GM10847 (cell line): ENCODE data around the gene STOM.

Source experiments
- POLR2A ChIP-seq: IDR thresholded peaks from 2 replicates; pipeline ENCODE4 v1.6.1; 2011; ENCODE audit not compliant: insufficient read length; ENCODE audit errors: extremely low read depth

The STOM gene

GRCh38 chr9:121321016-121321503 is 49.0 kb downstream of the STOM start:
- no peak for TF ChIP-seq POLR2A

- no peak for TF ChIP-seq POLR2A
Measured at GRCh38 chr9:121319383-121319780, 50.7 kb downstream of the STOM start.

DNA sequence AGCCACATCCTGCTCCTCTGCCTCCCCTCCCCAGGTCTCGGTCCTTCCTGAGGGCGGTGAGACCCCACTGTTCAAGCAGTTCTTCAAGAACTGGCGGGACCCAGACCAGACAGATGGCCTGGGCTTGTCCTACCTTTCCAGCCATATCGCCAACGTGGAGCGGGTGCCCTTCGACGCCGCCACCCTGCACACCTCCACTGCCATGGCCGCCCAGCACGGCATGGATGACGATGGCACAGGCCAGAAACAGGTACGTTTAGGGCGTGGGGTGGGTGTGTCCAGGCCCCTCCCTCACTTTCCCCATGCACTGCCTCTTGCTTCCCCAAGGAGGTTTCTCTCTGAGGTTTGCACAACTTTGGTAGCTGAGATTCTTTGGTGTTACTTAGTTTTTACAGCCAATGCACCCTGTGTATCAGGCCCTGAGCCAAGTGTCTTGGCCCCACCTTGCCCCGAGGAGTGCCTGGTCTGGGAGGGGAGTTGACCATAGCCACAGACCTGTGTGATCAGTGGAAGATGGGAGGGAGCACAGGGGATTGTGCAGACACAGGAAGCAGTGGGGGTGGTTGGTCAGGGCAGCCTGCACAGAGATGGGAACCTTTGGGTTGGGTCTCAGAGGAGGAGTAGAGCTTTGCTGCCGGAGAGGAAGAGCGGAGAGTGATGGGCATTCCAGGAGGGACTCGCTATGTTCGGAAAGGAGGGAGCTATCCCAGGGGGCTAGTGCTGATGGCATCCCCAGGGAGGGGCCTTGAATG is 51.2 kb downstream of the STOM start:
- no peak for TF ChIP-seq POLR2A

DNA sequence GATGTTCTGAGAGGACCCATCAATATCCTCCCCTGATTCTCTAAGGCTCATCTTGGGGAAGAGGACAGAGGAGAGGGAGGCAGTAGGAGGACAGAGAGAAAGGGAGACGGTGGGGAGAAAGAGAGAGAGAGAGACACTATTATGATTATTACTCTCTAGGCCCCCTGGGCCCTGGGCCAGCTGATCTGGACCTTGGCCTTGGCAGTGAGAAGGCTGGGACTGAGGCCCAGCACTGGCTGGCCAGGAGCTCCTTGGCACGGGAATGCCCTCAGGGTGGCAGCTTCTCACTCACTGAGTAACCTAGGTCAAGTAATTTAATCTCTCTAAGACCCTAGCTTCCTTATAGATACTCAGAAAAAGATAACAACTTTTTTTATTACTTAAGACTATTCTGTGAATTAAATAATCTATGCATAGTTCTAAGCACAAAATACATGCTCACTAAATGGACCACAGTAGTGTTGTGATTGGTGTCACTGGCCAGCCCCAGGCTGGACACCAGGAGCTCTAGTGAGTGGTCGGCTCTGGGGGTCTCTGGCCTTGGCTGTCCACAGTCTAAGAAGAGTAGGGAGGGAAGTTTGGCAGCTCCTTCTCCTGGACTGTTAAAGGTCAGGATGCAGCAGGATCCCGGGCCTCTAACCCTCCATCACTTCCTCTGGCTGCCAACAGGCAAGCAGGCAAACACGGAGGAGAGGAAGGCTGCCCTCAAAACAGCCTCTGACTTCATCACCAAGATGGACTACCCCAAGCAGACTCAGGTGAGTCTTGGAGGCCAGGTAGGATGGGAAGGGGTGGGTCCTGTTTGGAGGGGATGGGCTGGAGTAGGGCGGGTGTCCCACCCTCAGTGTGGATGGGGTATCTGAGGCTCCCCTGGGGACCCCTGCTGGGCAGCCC is 52.1 kb downstream of the STOM start:
- TF ChIP-seq POLR2A, result no peak

GRCh38 chr9:121316852-121317373 is 53.1 kb downstream of the STOM start:
- no peak for TF ChIP-seq POLR2A

DNA sequence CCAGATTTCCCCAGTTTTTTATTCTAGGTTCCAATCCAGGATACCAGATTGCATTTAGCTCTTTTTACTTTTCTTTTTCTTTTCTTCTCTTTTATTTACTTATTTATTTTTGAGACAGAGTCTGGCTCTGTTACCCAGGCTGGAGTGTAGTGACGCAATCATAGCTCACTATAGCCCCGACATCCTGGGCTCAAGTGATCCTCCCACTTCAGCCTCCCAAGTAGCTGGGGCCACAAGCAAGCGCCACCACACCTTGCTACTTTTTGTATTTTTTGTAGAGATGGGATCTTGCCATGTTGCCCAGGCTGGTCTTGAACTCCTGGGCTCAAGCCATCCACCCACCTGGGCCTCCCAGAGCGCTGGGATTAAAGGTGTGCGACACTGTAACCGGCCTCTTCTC is 53.7 kb downstream of the STOM start:
- TF ChIP-seq POLR2A, result no peak

- no peak for TF ChIP-seq POLR2A
Measured at GRCh38 chr9:121313458-121314152, 56.4 kb downstream of the STOM start.

GRCh38 chr9:121312169-121312568 is 57.9 kb downstream of the STOM start:
- no peak for TF ChIP-seq POLR2A

DNA sequence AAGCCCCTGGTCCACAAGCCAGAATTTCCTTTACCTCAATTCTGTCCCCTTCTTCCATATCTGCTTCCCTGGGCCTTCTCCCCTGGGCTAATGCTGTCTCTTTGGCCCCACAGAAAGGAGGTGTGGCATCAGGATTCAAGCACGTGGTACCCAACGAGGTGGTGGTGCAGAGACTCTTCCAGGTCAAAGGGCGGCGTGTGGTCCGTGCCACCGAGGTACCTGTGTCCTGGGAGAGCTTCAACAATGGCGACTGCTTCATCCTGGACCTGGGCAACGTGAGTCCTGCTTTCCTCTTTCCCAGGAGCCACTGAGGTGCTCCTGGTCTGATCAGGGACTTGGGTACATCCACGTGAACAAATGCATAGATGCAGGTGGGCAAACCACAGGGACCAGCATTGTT is 59.5 kb downstream of the STOM start:
- no peak for TF ChIP-seq POLR2A

DNA sequence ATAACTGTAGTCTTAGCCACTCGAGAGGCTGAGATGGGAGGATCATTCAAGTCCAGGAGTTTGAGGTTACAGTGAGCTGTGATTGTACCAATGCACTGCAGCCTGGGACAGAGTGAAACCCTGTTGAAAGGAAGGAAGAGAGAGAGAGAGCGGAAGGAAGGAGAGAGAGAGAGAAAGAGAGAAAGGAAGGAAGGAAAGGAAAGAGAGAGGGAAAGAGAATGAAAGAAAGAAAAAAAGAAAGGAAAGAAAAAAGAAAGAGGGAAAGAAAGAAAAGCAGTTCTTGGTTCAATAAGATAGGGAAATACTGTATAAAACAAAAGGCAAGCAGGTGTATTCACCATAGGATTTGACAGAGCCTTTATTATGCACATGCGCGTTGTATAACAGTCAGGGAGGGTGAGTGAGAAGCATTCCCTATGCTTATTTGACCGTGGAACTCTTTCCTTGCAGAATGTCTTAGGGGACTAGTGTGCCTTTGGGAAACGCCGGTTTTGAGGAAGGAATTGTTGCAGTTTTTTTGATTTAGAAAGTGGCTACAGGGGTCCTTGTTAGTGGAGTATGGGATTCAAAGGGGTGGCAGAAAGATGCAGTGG is 60.1 kb downstream of the STOM start:
- TF ChIP-seq POLR2A, result no peak

GRCh38 chr9:121309171-121309570 is 60.9 kb downstream of the STOM start:
- TF ChIP-seq POLR2A, result no peak

GRCh38 chr9:121308765-121309164 is 61.3 kb downstream of the STOM start:
- no peak for TF ChIP-seq POLR2A

DNA sequence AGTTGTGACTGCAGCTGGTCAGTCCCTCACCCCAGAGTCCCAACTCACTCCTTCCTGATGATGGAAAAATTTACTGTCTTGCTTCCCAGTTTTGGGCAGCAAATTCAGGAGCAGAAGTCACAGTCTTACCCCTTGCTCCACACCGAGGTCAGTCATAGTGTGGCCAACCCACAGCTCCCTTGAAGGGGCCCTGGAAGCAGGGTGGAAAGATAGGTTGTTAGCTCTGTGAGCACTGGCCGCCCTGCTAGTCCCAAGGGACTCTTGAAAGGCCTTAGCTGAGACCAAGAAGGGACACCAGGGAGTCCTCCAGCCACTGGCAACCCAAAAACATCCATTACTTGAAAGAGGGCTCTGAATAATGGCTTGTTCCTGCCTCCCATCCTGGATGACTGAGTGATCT is 62.1 kb downstream of the STOM start:
- TF ChIP-seq POLR2A, result no peak

DNA sequence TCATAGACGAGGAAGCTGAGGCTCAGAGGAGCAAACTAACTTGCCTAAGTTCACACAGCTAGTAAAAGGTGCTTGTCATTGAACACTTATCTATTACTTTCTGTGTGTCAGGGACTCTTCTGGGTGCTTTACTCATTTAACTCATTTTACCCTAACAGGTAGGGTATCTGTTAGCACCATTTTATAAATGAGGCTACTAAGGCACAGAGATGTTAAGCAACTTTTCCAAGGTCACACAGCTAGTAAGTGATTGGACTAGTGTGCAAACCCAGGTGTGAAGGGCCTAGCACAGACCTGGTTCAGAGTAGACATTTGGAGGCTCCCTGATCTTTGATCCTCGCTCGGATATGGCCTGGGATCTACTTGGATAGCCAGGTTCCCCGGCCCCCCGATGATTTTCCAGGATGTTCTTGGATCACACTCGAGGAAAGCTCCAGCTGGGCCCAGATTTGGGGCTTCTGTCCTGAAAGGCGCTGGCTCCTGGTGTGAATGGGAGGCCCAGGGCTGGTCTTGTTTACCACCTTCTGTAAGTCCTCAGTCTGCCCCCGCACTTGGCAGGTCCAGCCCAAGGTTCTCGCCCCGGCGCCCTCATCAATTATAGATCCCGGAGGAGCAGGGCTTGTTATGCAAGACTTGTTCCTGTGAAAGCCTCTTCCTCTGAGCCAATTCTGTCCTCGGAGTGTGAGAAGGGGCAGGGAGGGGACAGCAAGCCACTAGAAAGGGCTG is 64.6 kb downstream of the STOM start:
- no peak for TF ChIP-seq POLR2A
